Right atrium auricular region (tissue), 2 donors: ENCODE measurements around the gene LFNG. TPM values are rescaled to one million over a fixed set of nuclear protein-coding genes. Genes with fewer than 3 reads are reported as not detected.
A peak's percentile ranks its signal among the peaks of the same experiment; 100 is the strongest.

Source experiments
- DNase-seq: peaks from one replicate; pipeline ENCODE4 v3.0.0-alpha.2; 2019; ENCODE audit warnings: low spot score
- H3K27ac ChIP-seq, 2 donors: fragments of 200-600 bp; sonication (generic); 1 replicate in 1 of 2; 2 replicates in 1 of 2; pipeline ENCODE4 v1.5.1; 2016 to 2019
- H3K27me3 ChIP-seq, 2 donors: fragments of 200-600 bp; sonication (generic); one replicate each; pipeline versions ENCODE4 v1.5.1 to v1.6.0; 2017 to 2019
- H3K36me3 ChIP-seq: fragments of 200-600 bp; sonication (generic); one replicate; pipeline ENCODE4 v1.5.1; 2016
- H3K4me1 ChIP-seq, 2 donors: fragments of 200-600 bp; sonication (generic); one replicate each; pipeline versions ENCODE4 v1.5.1 to v1.6.0; 2017 to 2019
- H3K4me3 ChIP-seq, 2 donors: fragments of 200-600 bp; sonication (generic); 1 replicate in 1 of 2; 2 replicates in 1 of 2; pipeline ENCODE4 v1.5.1; 2017 to 2019; ENCODE audit warnings: mild to moderate bottlenecking in 1 of 2, moderate library complexity in 1 of 2
- H3K9me3 ChIP-seq, 2 donors: fragments of 200-600 bp; sonication (generic); one replicate each; pipeline ENCODE4 v1.5.1; 2019
- total RNA-seq, 2 donors: library from RNA; depleted of rRNA; stranded (reverse); fragments of >200 nt; gene quantifications; one replicate each; pipeline ENCODE4 v1.1.0, GENCODE V29; 2016
- TF ChIP-seq, protein P1 (sequence below), 2 donors: fragments of 200-600 bp; sonication (generic); IDR thresholded peaks; one replicate each; pipeline ENCODE4 v1.5.1; 2019; ENCODE audit warnings: antibody characterized with exemption in 2 of 2

Gene LFNG
- total RNA-seq, 2 donors from 2014 or later: 3.8 to 4.3 TPM

DNA sequence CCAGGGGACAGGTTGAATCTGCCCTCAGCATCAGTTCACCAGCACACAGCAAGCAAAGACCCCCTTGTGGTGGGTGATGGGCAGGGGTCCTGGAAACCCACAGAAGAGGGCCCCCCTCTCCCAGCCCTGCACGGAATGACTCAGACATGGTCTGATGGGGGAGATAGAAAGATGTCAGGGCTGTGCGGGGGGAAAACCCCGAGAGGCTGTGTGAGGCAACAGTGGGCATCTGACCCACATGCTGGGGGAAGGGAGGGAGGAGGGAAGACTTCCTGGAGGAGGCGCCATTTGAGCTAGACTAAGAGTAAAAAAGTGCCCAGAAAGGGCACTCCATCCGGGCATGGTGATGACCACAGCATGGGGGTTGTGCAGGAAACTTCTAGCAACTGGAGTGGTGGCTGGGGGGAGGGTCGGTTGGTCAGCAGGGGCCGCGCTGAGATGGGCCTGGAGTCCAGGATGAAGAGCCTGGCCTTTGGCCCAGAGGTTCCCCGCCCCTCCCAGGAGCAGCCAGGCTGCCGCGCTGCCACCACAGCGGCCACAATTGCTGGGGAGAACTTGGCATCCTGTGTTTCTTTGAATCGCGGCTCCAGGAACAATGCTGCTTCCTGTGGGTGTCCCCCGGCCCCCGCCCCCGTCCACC, 2.5 kb downstream of the LFNG start:
- no peak for DNase-seq
- H3K27me3 ChIP-seq: no peaks in the 10 kb centered on the region
- peaks cover 12% of the 10 kb centered on the region for H3K36me3 ChIP-seq
- H3K9me3 ChIP-seq: no peaks in the 10 kb centered on the region
- TF ChIP-seq, protein P1, sequence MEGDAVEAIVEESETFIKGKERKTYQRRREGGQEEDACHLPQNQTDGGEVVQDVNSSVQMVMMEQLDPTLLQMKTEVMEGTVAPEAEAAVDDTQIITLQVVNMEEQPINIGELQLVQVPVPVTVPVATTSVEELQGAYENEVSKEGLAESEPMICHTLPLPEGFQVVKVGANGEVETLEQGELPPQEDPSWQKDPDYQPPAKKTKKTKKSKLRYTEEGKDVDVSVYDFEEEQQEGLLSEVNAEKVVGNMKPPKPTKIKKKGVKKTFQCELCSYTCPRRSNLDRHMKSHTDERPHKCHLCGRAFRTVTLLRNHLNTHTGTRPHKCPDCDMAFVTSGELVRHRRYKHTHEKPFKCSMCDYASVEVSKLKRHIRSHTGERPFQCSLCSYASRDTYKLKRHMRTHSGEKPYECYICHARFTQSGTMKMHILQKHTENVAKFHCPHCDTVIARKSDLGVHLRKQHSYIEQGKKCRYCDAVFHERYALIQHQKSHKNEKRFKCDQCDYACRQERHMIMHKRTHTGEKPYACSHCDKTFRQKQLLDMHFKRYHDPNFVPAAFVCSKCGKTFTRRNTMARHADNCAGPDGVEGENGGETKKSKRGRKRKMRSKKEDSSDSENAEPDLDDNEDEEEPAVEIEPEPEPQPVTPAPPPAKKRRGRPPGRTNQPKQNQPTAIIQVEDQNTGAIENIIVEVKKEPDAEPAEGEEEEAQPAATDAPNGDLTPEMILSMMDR (IDR thresholded peaks at IDR 0.05): no peak
- peak overlapping the region in 1 of 2 donors; percentile 62 for H3K4me3 ChIP-seq
- peaks cover 0 to 79% of the 10 kb centered on the region in 2 donors for H3K4me1 ChIP-seq
- H3K27ac ChIP-seq: peak overlapping the region; percentile 15 to 53

DNA sequence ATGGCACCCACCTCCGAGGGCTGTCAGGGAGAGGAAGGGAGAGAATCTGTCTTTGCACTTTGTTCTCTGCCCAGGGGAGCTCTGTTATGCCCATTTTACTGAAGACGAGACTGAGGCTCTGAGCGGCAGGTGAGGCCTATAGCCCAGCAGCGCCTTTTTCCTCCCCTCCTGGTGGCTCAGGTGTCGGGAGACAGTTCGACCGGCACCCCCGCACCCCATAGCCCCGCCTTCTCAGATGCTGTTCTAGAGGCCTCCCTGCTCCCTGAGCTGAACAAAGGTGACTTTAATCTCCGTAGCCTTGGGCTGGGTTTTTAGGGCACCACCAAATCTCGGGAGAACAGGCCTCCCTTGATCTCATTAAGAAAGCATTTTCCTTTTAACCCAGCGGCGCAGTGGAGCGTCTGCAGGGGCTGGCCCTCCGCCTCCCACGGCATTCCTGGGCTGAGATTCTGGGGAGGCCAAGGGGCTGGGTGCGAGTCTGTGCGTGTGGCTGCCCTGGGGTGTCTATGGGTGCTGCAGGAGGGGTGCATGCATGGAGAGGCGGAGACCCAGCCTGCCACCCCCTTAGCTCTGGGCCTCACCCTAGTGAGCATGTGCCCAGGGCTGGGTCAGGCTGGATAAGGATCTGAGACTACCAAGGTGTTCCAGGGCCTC, 3.3 kb downstream of the LFNG start:
- Histone ChIP-seq H3K27ac (peak overlapping the region; percentile 46 to 53), H3K27me3 (no peaks in the 10 kb centered on the region), H3K9me3 (no peaks in the 10 kb centered on the region), H3K4me3 (peak overlapping the region in 1 of 2 donors; percentile 62), H3K4me1 (peaks cover 0 to 86% of the 10 kb centered on the region in 2 donors), H3K36me3 (peaks cover 12% of the 10 kb centered on the region)
- TF ChIP-seq, protein P1 (IDR thresholded peaks at IDR 0.05): no peak
- no peak for DNase-seq

DNA sequence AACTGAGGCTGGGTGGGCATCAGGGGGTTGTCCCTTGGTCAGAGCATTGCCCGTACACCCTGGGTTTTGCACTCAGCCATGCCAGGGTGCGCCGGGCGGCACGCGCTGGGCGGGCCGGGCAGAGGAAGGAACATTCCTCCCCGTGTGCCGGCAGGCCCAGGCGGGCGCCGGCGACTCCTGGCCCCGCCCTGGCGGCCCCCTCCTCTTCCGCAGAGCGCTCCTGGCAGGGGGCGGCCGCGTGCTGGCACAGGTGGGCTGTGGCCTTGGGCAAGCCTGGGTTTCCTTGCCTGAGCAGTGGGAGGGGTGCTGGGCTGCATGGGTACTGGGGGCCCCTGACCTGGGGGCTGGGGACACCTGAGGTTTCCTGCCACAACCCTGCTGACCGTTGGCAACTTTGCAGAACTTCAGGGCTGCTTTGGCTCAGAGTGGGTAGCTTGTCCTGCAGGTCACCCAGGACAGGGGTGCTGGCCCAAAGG, 3.9 kb downstream of the LFNG start:
- Histone ChIP-seq H3K9me3 (no peaks in the 10 kb centered on the region), H3K27ac (peak overlapping the region; percentile 46 to 53), H3K4me3 (peak overlapping the region in 1 of 2 donors; percentile 62), H3K36me3 (peaks cover 12% of the 10 kb centered on the region), H3K4me1 (peaks cover 0 to 86% of the 10 kb centered on the region in 2 donors), H3K27me3 (no peaks in the 10 kb centered on the region)
- DNase-seq: no peak
- TF ChIP-seq, protein P1 (IDR thresholded peaks at IDR 0.05): no peak

DNA sequence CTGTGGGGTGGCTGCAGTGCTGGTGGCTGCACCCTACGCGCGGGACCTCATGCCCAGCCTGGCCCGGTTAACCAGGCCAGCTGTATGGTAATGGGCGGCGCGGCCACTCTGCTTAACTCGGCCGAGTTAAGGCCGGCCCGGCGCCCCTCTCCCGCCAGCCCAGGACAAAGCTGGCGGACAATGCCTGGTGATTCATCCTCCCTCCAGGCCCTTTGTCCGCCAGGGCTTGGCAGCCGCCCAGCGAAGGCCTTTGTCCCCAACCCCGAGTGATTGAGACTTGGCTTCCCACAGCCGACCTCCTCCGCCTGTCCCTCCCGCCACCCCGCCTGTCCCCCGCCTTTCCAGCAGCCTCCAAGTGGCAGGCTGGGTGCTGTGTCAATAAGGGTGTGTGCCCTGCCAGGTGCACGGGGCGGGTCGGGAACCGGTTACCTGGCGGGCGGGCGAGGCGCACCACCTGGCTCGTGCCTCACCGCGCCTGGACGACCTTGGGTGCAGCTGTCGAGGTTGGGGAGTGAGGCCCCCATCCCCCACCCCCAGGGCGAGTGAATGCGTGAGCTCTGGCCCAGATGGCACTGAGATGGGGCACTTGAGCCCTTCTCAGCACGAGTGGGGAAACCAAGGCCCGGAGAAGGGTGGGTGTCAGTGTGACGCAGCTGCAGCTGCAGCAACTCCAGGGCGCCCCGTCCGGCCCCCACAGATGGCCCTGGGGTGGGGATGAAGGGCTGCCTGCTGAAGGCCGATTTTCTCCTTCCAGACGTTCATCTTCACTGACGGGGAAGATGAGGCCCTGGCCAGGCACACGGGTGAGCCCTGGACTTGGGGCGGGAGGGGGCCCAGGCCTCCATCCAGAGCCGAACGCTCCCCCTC, 4.6 kb downstream of the LFNG start:
- Histone ChIP-seq H3K9me3 (no peaks in the 10 kb centered on the region), H3K27me3 (no peaks in the 10 kb centered on the region), H3K27ac (peak overlapping the region; percentile 46 to 53), H3K36me3 (peaks cover 12% of the 10 kb centered on the region), H3K4me1 (peaks cover 0 to 86% of the 10 kb centered on the region in 2 donors), H3K4me3 (peak overlapping the region in 1 of 2 donors; percentile 62)
- DNase-seq: peak; percentile 85
- TF ChIP-seq, protein P1 (IDR thresholded peaks at IDR 0.05): no peak

DNA sequence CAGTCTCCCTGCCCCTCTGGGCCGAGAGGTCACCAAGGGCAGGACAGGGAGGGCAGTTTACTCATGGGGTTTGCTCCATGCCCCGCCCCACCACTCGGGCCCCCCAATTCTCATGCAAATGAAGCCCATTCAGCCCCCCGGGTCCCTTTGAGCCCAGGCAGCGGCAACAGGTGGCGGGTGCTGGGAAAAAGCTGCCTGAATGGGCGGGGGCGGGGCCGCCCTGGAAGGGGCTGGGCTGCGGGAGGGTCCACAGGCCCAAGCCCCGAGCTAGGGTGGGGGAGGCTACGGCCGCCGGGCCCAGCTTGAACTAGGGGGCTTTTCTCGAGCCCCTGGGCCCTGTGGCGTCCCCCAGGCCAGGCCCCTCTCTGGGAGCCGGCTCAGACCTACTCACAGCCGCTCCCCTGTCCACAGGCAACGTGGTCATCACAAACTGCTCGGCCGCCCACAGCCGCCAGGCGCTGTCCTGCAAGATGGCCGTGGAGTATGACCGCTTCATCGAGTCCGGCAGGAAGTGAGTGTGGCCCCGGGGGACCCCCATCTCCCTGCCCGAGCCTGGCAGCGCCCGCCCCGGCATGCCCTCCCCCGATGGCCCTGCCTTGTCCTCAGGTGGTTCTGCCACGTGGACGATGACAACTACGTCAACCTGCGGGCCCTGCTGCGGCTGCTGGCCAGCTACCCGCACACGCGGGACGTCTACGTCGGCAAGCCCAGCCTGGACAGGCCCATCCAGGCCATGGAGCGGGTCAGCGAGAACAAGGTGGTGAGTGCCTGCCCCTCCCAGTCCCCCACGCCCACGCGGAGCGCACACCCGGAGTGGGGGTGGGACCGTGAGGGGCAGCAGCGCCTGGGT, 5.5 kb downstream of the LFNG start:
- Histone ChIP-seq H3K27ac (no peak overlapping the region), H3K4me1 (peaks cover 0 to 92% of the 10 kb centered on the region in 2 donors), H3K27me3 (no peaks in the 10 kb centered on the region), H3K4me3 (no peak overlapping the region), H3K9me3 (no peaks in the 10 kb centered on the region), H3K36me3 (peaks cover 12% of the 10 kb centered on the region)
- TF ChIP-seq, protein P1 (IDR thresholded peaks at IDR 0.05): no peak
- DNase-seq: no peak
